MM.1S (cell line): ENCODE results near the gene AVL9.

Source experiments
- DNase-seq: peaks from one replicate; pipeline ENCODE4 v3.0.0-alpha.2; 2015
- H2AFZ ChIP-seq: fragments of 300-600 bp; sonication (generic); 2 replicates; pipeline ENCODE4 v1.6.0; 2016; ENCODE audit warnings: antibody characterized with exemption, low read length
- H3F3A ChIP-seq: fragments of 300-600 bp; sonication (generic); 2 replicates; pipeline ENCODE4 v1.6.1; 2016; ENCODE audit warnings: mild to moderate bottlenecking, antibody characterized with exemption, low read length, moderate library complexity, mixed read lengths; ENCODE audit not compliant: insufficient read depth
- H3K27ac ChIP-seq: fragments of 300-600 bp; sonication (generic); 2 replicates; pipeline ENCODE4 v1.5.1; 2016; ENCODE audit warnings: mild to moderate bottlenecking, low read length
- H3K27me3 ChIP-seq: fragments of 300-600 bp; sonication (generic); replicated peaks from 2 replicates; pipeline ENCODE4 v1.6.0; 2016; ENCODE audit warnings: low read length; ENCODE audit not compliant: insufficient read depth
- H3K36me3 ChIP-seq: fragments of 300-600 bp; sonication (generic); replicated peaks from 2 replicates; pipeline ENCODE4 v1.6.1; 2016; ENCODE audit warnings: mild to moderate bottlenecking, low read length, mixed read lengths; ENCODE audit not compliant: insufficient read depth
- H3K4me1 ChIP-seq: fragments of 300-600 bp; sonication (generic); 2 replicates; pipeline ENCODE4 v1.6.1; 2016; ENCODE audit warnings: low read length, mixed read lengths
- H3K4me2 ChIP-seq: fragments of 300-600 bp; sonication (generic); 2 replicates; pipeline ENCODE4 v1.6.0; 2016; ENCODE audit warnings: low read depth, low read length
- H3K4me3 ChIP-seq: fragments of 300-600 bp; sonication (generic); 2 replicates; pipeline ENCODE4 v1.5.1; 2016; ENCODE audit warnings: low read length, mixed read lengths
- H3K79me2 ChIP-seq: fragments of 300-600 bp; sonication (generic); 2 replicates; pipeline ENCODE4 v1.6.1; 2016; ENCODE audit warnings: mixed run types, low read length, mixed read lengths
- H3K9ac ChIP-seq: fragments of 300-600 bp; sonication (generic); 2 replicates; pipeline ENCODE4 v1.6.1; 2016; ENCODE audit warnings: low read length, mixed read lengths
- H3K9me2 ChIP-seq: fragments of 300-600 bp; sonication (generic); replicated peaks from 2 replicates; pipeline ENCODE4 v1.6.1; 2016; ENCODE audit warnings: mild to moderate bottlenecking, low read length, mixed read lengths; ENCODE audit not compliant: insufficient read depth
- H3K9me3 ChIP-seq: fragments of 300-600 bp; sonication (generic); replicated peaks from 2 replicates; pipeline ENCODE4 v1.6.1; 2016; ENCODE audit warnings: mild to moderate bottlenecking, low read length, mixed read lengths; ENCODE audit not compliant: insufficient read depth
- H4K20me1 ChIP-seq: fragments of 300-600 bp; sonication (generic); 2 replicates; pipeline ENCODE4 v1.6.1; 2016; ENCODE audit warnings: mild to moderate bottlenecking, low read length, moderate library complexity, mixed read lengths; ENCODE audit not compliant: insufficient read depth
- CTCF ChIP-seq: fragments of 300-600 bp; sonication (generic); IDR thresholded peaks from 2 replicates; pipeline ENCODE4 v1.5.1; 2016; ENCODE audit warnings: antibody characterized with exemption, low read length, mixed read lengths
- EZH2 ChIP-seq: fragments of 300-600 bp; sonication (generic); optimal IDR thresholded peaks from 2 replicates; pipeline ENCODE3; 2017; ENCODE audit warnings: low read depth, mild to moderate bottlenecking, antibody characterized with exemption, low read length, mixed read lengths
- EZH2phosphoT487 ChIP-seq: fragments of 300-600 bp; sonication (generic); IDR thresholded peaks from 2 replicates; pipeline ENCODE4 v1.6.1; 2018; ENCODE audit warnings: antibody characterized with exemption, low read length

Gene AVL9

GRCh38 chr7:32518534-32519140 is 23.3 kb downstream of the AVL9 start:
- Histone ChIP-seq H3K79me2 (peaks cover 59% of the 10 kb centered on the region), H3F3A (0 out of 2 replicates have a peak, but pooled peaks cover 4% of the 10 kb centered on the region), H3K9ac (no peak overlapping the region), H3K4me2 (no peak overlapping the region), H3K27ac (no peak overlapping the region), H3K4me3 (no peak overlapping the region), H2AFZ (no peak overlapping the region), H3K9me2 (no peaks in the 10 kb centered on the region), H3K27me3 (no peaks in the 10 kb centered on the region), H3K9me3 (peaks cover 2% of the 10 kb centered on the region; the same call in 1 of the 2 replicates), H3K36me3 (no peaks in the 10 kb centered on the region), H3K4me1 (no peaks in the 10 kb centered on the region), H4K20me1 (0 out of 2 replicates have a peak, but pooled peaks cover 2% of the 10 kb centered on the region)
- DNase-seq: no peak
- no peak for TF ChIP-seq EZH2phosphoT487
- no peak for TF ChIP-seq CTCF
- no peak for TF ChIP-seq EZH2

GRCh38 chr7:32519763-32520162 is 24.5 kb downstream of the AVL9 start:
- no peaks in the 10 kb centered on the region for H3K9me2 ChIP-seq
- H3K4me3 ChIP-seq: no peak overlapping the region
- no peaks in the 10 kb centered on the region for H3K4me1 ChIP-seq
- no peak overlapping the region for H2AFZ ChIP-seq
- H3F3A ChIP-seq: 0 out of 2 replicates have a peak, but pooled peaks cover 4% of the 10 kb centered on the region
- H3K36me3 ChIP-seq: no peaks in the 10 kb centered on the region
- TF ChIP-seq CTCF (no peak), EZH2phosphoT487 (no peak), EZH2 (no peak)
- 0 out of 2 replicates have a peak, but pooled peaks cover 2% of the 10 kb centered on the region for H4K20me1 ChIP-seq
- no peak overlapping the region for H3K9ac ChIP-seq
- H3K27me3 ChIP-seq: no peaks in the 10 kb centered on the region
- H3K4me2 ChIP-seq: no peak overlapping the region
- DNase-seq: no peak
- H3K79me2 ChIP-seq: peaks cover 54% of the 10 kb centered on the region
- H3K9me3 ChIP-seq: peaks cover 2% of the 10 kb centered on the region; the same call in 1 of the 2 replicates
- H3K27ac ChIP-seq: no peak overlapping the region

GRCh38 chr7:32522746-32523530 is 27.6 kb downstream of the AVL9 start:
- H3F3A ChIP-seq: no peaks in the 10 kb centered on the region
- no peaks in the 10 kb centered on the region for H3K9me2 ChIP-seq
- no peaks in the 10 kb centered on the region for H3K27me3 ChIP-seq
- no peak overlapping the region for H3K27ac ChIP-seq
- peaks cover 23% of the 10 kb centered on the region for H3K79me2 ChIP-seq
- H3K4me2 ChIP-seq: no peak overlapping the region
- H3K4me1 ChIP-seq: no peaks in the 10 kb centered on the region
- H3K9me3 ChIP-seq: peaks cover 2% of the 10 kb centered on the region; the same call in 1 of the 2 replicates
- peaks cover 4% of the 10 kb centered on the region; the same call in 1 of the 2 replicates for H4K20me1 ChIP-seq
- no peak overlapping the region for H3K9ac ChIP-seq
- H3K4me3 ChIP-seq: no peak overlapping the region
- H3K36me3 ChIP-seq: no peaks in the 10 kb centered on the region
- no peak for DNase-seq
- no peak for TF ChIP-seq EZH2
- no peak for TF ChIP-seq CTCF
- no peak for TF ChIP-seq EZH2phosphoT487
- no peak overlapping the region for H2AFZ ChIP-seq
